Neural progenitor cell (in vitro differentiated cells): ENCODE results near the gene FBXO46. TPM values are rescaled to one million over a fixed set of nuclear protein-coding genes. Genes with fewer than 3 reads are reported as not detected.
A peak's percentile ranks its signal among the peaks of the same experiment; 100 is the strongest.

Source experiments
- DNase-seq: peaks from one replicate; pipeline ENCODE4 v3.0.0-alpha.2; 2016; ENCODE audit warnings: low spot score
- H2AFZ ChIP-seq: fragments of 200-600 bp; sonication (generic); replicated peaks from 2 replicates; pipeline ENCODE4 v1.6.1; 2016; ENCODE audit warnings: antibody characterized with exemption
- H3F3A ChIP-seq: fragments of 200-600 bp; sonication (generic); 2 replicates; pipeline ENCODE4 v1.6.1; 2016; ENCODE audit warnings: antibody characterized with exemption, low read depth
- H3K27ac ChIP-seq: fragments of 200-600 bp; sonication (generic); 2 replicates; pipeline ENCODE4 v1.5.1; 2016; ENCODE audit warnings: mild to moderate bottlenecking
- H3K27me3 ChIP-seq: fragments of 200-600 bp; sonication (generic); 2 replicates; pipeline ENCODE4 v1.6.1; 2016; ENCODE audit warnings: mild to moderate bottlenecking, moderate library complexity
- H3K36me3 ChIP-seq: fragments of 200-600 bp; sonication (generic); 2 replicates; pipeline ENCODE4 v1.5.1; 2016
- H3K4me1 ChIP-seq: fragments of 200-600 bp; sonication (generic); 2 replicates; pipeline ENCODE4 v1.6.1; 2016; ENCODE audit warnings: mixed run types
- H3K4me2 ChIP-seq: fragments of 200-600 bp; sonication (generic); 2 replicates; pipeline ENCODE4 v1.6.1; 2016
- H3K4me3 ChIP-seq: fragments of 200-600 bp; sonication (generic); 2 replicates; pipeline ENCODE4 v1.5.1; 2016
- H3K79me2 ChIP-seq: fragments of 200-600 bp; sonication (generic); 2 replicates; pipeline ENCODE4 v1.6.1; 2016; ENCODE audit warnings: low read depth
- H3K9ac ChIP-seq: fragments of 200-600 bp; sonication (generic); 2 replicates; pipeline ENCODE4 v1.6.1; 2016
- H3K9me3 ChIP-seq: fragments of 200-600 bp; sonication (generic); 2 replicates; pipeline ENCODE4 v1.5.1; 2016; ENCODE audit warnings: low read depth
- H4K20me1 ChIP-seq: fragments of 200-600 bp; sonication (generic); 2 replicates; pipeline ENCODE4 v1.6.1; 2016; ENCODE audit warnings: low read depth
- H3K27ac Mint-ChIP-seq: 3 replicates; pipeline ENCODE4 v1.8.0; 2021; ENCODE audit warnings: mixed read lengths
- H3K27me3 Mint-ChIP-seq: 2 replicates; pipeline ENCODE4 v1.8.0; 2022; ENCODE audit warnings: low read depth, mild to moderate bottlenecking, inconsistent platforms, moderate library complexity, mixed read lengths; ENCODE audit not compliant: insufficient read depth
- H3K36me3 Mint-ChIP-seq: 3 replicates; pipeline ENCODE4 v1.8.0; 2021; ENCODE audit warnings: mixed read lengths
- H3K4me1 Mint-ChIP-seq: 3 replicates; pipeline ENCODE4 v1.8.0; 2021; ENCODE audit warnings: mixed read lengths
- H3K4me3 Mint-ChIP-seq: 3 replicates; pipeline ENCODE4 v1.8.0; 2021; ENCODE audit warnings: mild to moderate bottlenecking, moderate library complexity, mixed read lengths
- H3K9me3 Mint-ChIP-seq: 3 replicates; pipeline ENCODE4 v1.8.0; 2020; ENCODE audit warnings: mixed read lengths
- CTCF ChIP-seq: fragments of 200-600 bp; sonication (generic); IDR thresholded peaks from 2 replicates; pipeline ENCODE4 v1.5.1; 2017; ENCODE audit warnings: antibody characterized with exemption, mild to moderate bottlenecking
- EZH2 ChIP-seq: fragments of 200-600 bp; sonication (generic); IDR thresholded peaks from 2 replicates; pipeline ENCODE4 v1.6.1; 2017; ENCODE audit warnings: antibody characterized with exemption, mild to moderate bottlenecking, moderate library complexity
- EZH2phosphoT487 ChIP-seq: fragments of 200-600 bp; sonication (generic); IDR thresholded peaks from 2 replicates; pipeline ENCODE4 v1.6.1; 2017; ENCODE audit warnings: antibody characterized with exemption
- microRNA counts: library from miRNA; unstranded; fragments of <30 nt; microRNA quantifications from one replicate; lab custom pipeline; 2016
- microRNA-seq: library from miRNA; unstranded; fragments of <30 nt; microRNA quantifications from one replicate; pipeline ENCODE4, GENCODE V29; 2016
- small RNA-seq: library from RNA; depleted of rRNA; stranded (forward); fragments of <200 nt; gene quantifications from one replicate; pipeline ENCODE3, GENCODE V24; 2015
- total RNA-seq: library from RNA; depleted of rRNA; stranded (reverse); fragments of >200 nt; gene quantifications from 2 replicates; pipeline ENCODE4 v1.2.3, GENCODE V29; 2015; ENCODE audit warnings: low replicate concordance

FBXO46 gene
- total RNA-seq, 1 donor from 2014 or later = 7.5 TPM

- peaks cover 3% of the 10 kb centered on the region for H4K20me1 ChIP-seq
- H3K79me2 ChIP-seq = no peaks in the 10 kb centered on the region
- no peak overlapping the region for H3K4me3 ChIP-seq
- H2AFZ ChIP-seq = no peak overlapping the region
- H3K27ac Mint-ChIP-seq = peak overlapping the region; percentile 28
- DNase-seq = no peak
- no peak overlapping the region for H3K27ac ChIP-seq
- no peak for TF ChIP-seq EZH2
- no peak for TF ChIP-seq CTCF
- no peak for TF ChIP-seq EZH2phosphoT487
- H3K36me3 Mint-ChIP-seq = no peaks in the 10 kb centered on the region
- peaks cover 12% of the 10 kb centered on the region for H3K4me1 ChIP-seq
- peak overlapping the region; percentile 1 for H3K4me3 Mint-ChIP-seq
- H3K27me3 Mint-ChIP-seq = peaks cover 24% of the 10 kb centered on the region
- H3K36me3 ChIP-seq = no peaks in the 10 kb centered on the region
- no peak overlapping the region for H3K4me2 ChIP-seq
- H3K27me3 ChIP-seq = peaks cover 27% of the 10 kb centered on the region
- H3K9me3 Mint-ChIP-seq = no peaks in the 10 kb centered on the region
- H3K9me3 ChIP-seq = no peaks in the 10 kb centered on the region
- peaks cover 21% of the 10 kb centered on the region for H3K4me1 Mint-ChIP-seq
- H3F3A ChIP-seq = peaks cover 21% of the 10 kb centered on the region
- H3K9ac ChIP-seq = no peak overlapping the region
Observed at GRCh38 chr19:45664575-45664974, 66.1 kb downstream of the FBXO46 start.

GRCh38 chr19:45663800-45664199, 66.9 kb downstream of the FBXO46 start:
- Histone ChIP-seq H4K20me1 (no peaks in the 10 kb centered on the region), H3K4me2 (no peak overlapping the region), H3K9ac (no peak overlapping the region), H3K9me3 (no peaks in the 10 kb centered on the region), H3K27me3 (peaks cover 19% of the 10 kb centered on the region), H3K79me2 (no peaks in the 10 kb centered on the region), H2AFZ (no peak overlapping the region), H3F3A (peaks cover 15% of the 10 kb centered on the region), H3K36me3 (no peaks in the 10 kb centered on the region), H3K4me1 (peaks cover 7% of the 10 kb centered on the region), H3K27ac (no peak overlapping the region), H3K4me3 (no peak overlapping the region)
- no peaks in the 10 kb centered on the region for H3K36me3 Mint-ChIP-seq
- TF ChIP-seq EZH2phosphoT487 = no peak
- TF ChIP-seq EZH2 = no peak
- no peak for TF ChIP-seq CTCF
- H3K4me3 Mint-ChIP-seq = no peak overlapping the region
- DNase-seq = no peak
- H3K4me1 Mint-ChIP-seq = peaks cover 22% of the 10 kb centered on the region
- no peak overlapping the region for H3K27ac Mint-ChIP-seq
- no peaks in the 10 kb centered on the region for H3K9me3 Mint-ChIP-seq
- peaks cover 17% of the 10 kb centered on the region for H3K27me3 Mint-ChIP-seq

GRCh38 chr19:45660636-45661035, 70.1 kb downstream of the FBXO46 start:
- H3K27me3 ChIP-seq = no peaks in the 10 kb centered on the region
- H4K20me1 ChIP-seq = no peaks in the 10 kb centered on the region
- H3K4me3 ChIP-seq = no peak overlapping the region
- H2AFZ ChIP-seq = no peak overlapping the region
- no peak overlapping the region for H3K4me2 ChIP-seq
- Mint-ChIP-seq H3K36me3 (no peaks in the 10 kb centered on the region), H3K27me3 (peaks cover 9% of the 10 kb centered on the region), H3K4me3 (no peak overlapping the region), H3K4me1 (peaks cover 12% of the 10 kb centered on the region), H3K9me3 (no peaks in the 10 kb centered on the region), H3K27ac (peak overlapping the region; percentile 7)
- H3K9me3 ChIP-seq = no peaks in the 10 kb centered on the region
- no peaks in the 10 kb centered on the region for H3K79me2 ChIP-seq
- TF ChIP-seq CTCF = no peak
- no peak for TF ChIP-seq EZH2
- TF ChIP-seq EZH2phosphoT487 = no peak
- H3K27ac ChIP-seq = no peak overlapping the region
- peaks cover 4% of the 10 kb centered on the region for H3F3A ChIP-seq
- DNase-seq = no peak
- no peak overlapping the region for H3K9ac ChIP-seq
- H3K36me3 ChIP-seq = no peaks in the 10 kb centered on the region
- H3K4me1 ChIP-seq = no peaks in the 10 kb centered on the region

MicroRNAs within 50 kb of the gene (microRNA counts, 767-probe panel; counts per million panel counts)
- 460 counts per million, percentile 90 among the panel's probes with 10 or more counts for microRNA hsa-miR-642a-5p (lab: Ali Mortazavi, UCI)
- 460 counts per million, percentile 90 among the panel's probes with 10 or more counts for microRNA hsa-miR-642b-3p (lab: Ali Mortazavi, UCI)

Small RNAs within 50 kb of the gene (microRNA-seq; reads per million reads assigned to microRNA genes)
- gene MIR642A (not detected), gene MIR642B (not detected)

Small RNAs within 50 kb of the gene (small RNA-seq; reads per million reads assigned to genes)
- gene MIR642A = not detected

Other genes starting within 250 kb of the FBXO46 start
- 4.8 and 10.4 TPM in 2 replicates for gene RTN2, start 233.8 kb downstream of the FBXO46 start, total RNA-seq
- 2.4 and 3.6 TPM in 2 replicates for gene PPM1N, start 232.5 kb downstream of the FBXO46 start, total RNA-seq
- 32.6 and 62.2 TPM in 2 replicates for gene VASP, start 223.4 kb downstream of the FBXO46 start, total RNA-seq
- gene OPA3, start 146.1 kb downstream of the FBXO46 start, total RNA-seq = 3.7 and 11.3 TPM in 2 replicates
- not detected in 2 replicates for gene GPR4, start 128.7 kb downstream of the FBXO46 start, total RNA-seq
- gene EML2, start 91.5 kb downstream of the FBXO46 start, total RNA-seq = 15.9 and 20.3 TPM in 2 replicates
- not detected in 2 replicates for gene GIPR, start 62.7 kb downstream of the FBXO46 start, total RNA-seq
- 330 and 405 TPM in 2 replicates for gene SNRPD2, start 38.9 kb downstream of the FBXO46 start, total RNA-seq
- gene QPCTL, start 38.2 kb downstream of the FBXO46 start, total RNA-seq = 4.5 and 15.7 TPM in 2 replicates
- 0.06 TPM in 1 of 2 replicates, not detected in the other for gene MEIOSIN, start 2.5 kb upstream of the FBXO46 start, total RNA-seq
- gene SIX5, start 38.4 kb upstream of the FBXO46 start, total RNA-seq = 8.1 and 50.8 TPM in 2 replicates
- 5.5 and 33.2 TPM in 2 replicates for gene DMPK, start 51.6 kb upstream of the FBXO46 start, total RNA-seq
- 22.8 and 50.3 TPM in 2 replicates for gene DMWD, start 61.9 kb upstream of the FBXO46 start, total RNA-seq
- gene RSPH6A, start 84.4 kb upstream of the FBXO46 start, total RNA-seq = 0.22 TPM in 1 of 2 replicates, not detected in the other
- 38.3 and 65.7 TPM in 2 replicates for gene SYMPK, start 132.3 kb upstream of the FBXO46 start, total RNA-seq
- gene FOXA3, start 133.4 kb upstream of the FBXO46 start, total RNA-seq = 7.3 and 8.4 TPM in 2 replicates
- 9.8 and 34.5 TPM in 2 replicates for gene IRF2BP1, start 155.2 kb upstream of the FBXO46 start, total RNA-seq
- 0.07 and 1.9 TPM in 2 replicates for gene MYPOP, start 171.7 kb upstream of the FBXO46 start, total RNA-seq
- gene NANOS2, start 183.9 kb upstream of the FBXO46 start, total RNA-seq = not detected in 2 replicates
- gene NOVA2, start 243.0 kb upstream of the FBXO46 start, total RNA-seq = 3.9 and 6.7 TPM in 2 replicates